IMR-90 (cell line): Measurements from ENCODE around the gene LRRC41. TPM values are rescaled to one million over a fixed set of nuclear protein-coding genes. Genes with fewer than 3 reads are reported as not detected.

Source experiments
- ATAC-seq: fragments of 200-7000 bp; cut with Tn5 transposase; 2 replicates; pipeline ENCODE4 v1.9.1; 2020; ENCODE audit warnings: low read depth, mild to moderate bottlenecking, moderate library complexity
- BruUV-seq: library from RNA; stranded (reverse); fragments of 400-500 nt; replicated peaks from 2 replicates; lab custom pipeline; 2021; lab: Mats Ljungman, UMichigan
- CTCF ChIA-PET: fragments of 300-600 bp; formaldehyde crosslinking; extraction: SDS; loops from one replicate; lab custom pipeline; 2021; ENCODE audit warnings: antibody characterized with exemption; lab: Yijun Ruan, JAX
- POLR2A ChIA-PET: fragments of 300-600 bp; sonication (Branson Sonifier 250); formaldehyde crosslinking; loops from one replicate; lab custom pipeline; 2022; ENCODE audit warnings: antibody characterized with exemption; ENCODE audit not compliant: unreplicated experiment; lab: Charles Lee
- DNase-seq: peaks from one replicate; pipeline ENCODE4 v3.0.0; 2013
- H2AFZ ChIP-seq: replicated peaks from 2 replicates; pipeline ENCODE3; 2013; ENCODE audit warnings: low read length, mild to moderate bottlenecking; ENCODE audit not compliant: poor library complexity
- H2AK5ac ChIP-seq: 2 replicates; pipeline ENCODE4 v1.6.1; 2013; ENCODE audit warnings: low read depth, low read length, inconsistent platforms
- H2AK9ac ChIP-seq: replicated peaks from 2 replicates; pipeline ENCODE3; 2013; ENCODE audit warnings: mild to moderate bottlenecking, low read depth, low read length, moderate library complexity; ENCODE audit not compliant: poor library complexity
- H2BK120ac ChIP-seq: 2 replicates; pipeline ENCODE4 v1.6.1; 2013; ENCODE audit warnings: low read depth, low read length, inconsistent platforms
- H2BK15ac ChIP-seq: 3 replicates; pipeline ENCODE4 v1.6.1; 2013; ENCODE audit warnings: low read depth, low read length, inconsistent platforms
- H2BK20ac ChIP-seq: 2 replicates; pipeline ENCODE4 v1.6.1; 2013; ENCODE audit warnings: low read depth, mild to moderate bottlenecking, inconsistent platforms, low read length, moderate library complexity
- H2BK5ac ChIP-seq: 2 replicates; pipeline ENCODE4 v1.6.1; 2013; ENCODE audit warnings: mild to moderate bottlenecking, low read depth, low read length, inconsistent platforms; ENCODE audit not compliant: poor library complexity, severe bottlenecking
- H3K14ac ChIP-seq: replicated peaks from 2 replicates; pipeline ENCODE4 v1.6.1; 2013; ENCODE audit warnings: low read depth, low read length, inconsistent platforms
- H3K18ac ChIP-seq: 2 replicates; pipeline ENCODE4 v1.6.1; 2013; ENCODE audit warnings: low read depth, low read length, control low read depth
- H3K23ac ChIP-seq: 2 replicates; pipeline ENCODE4 v1.6.1; 2013; ENCODE audit warnings: low read depth, low read length, inconsistent platforms
- H3K27ac ChIP-seq: 2 replicates; pipeline ENCODE4 v1.5.1; 2013; ENCODE audit warnings: mild to moderate bottlenecking, control low read depth, low read length; ENCODE audit not compliant: insufficient read depth
- H3K27me3 ChIP-seq: 2 replicates; pipeline ENCODE4 v1.6.1; 2013; ENCODE audit warnings: low read length; ENCODE audit not compliant: control insufficient read depth, insufficient read depth
- H3K36me3 ChIP-seq: 2 replicates; pipeline ENCODE4 v1.6.1; 2013; ENCODE audit warnings: low read length, mixed read lengths; ENCODE audit not compliant: control insufficient read depth, insufficient read depth
- H3K4ac ChIP-seq: 2 replicates; pipeline ENCODE4 v1.6.1; 2013; ENCODE audit warnings: low read depth, low read length, inconsistent platforms
- H3K4me1 ChIP-seq: 2 replicates; pipeline ENCODE4 v1.6.1; 2013; ENCODE audit warnings: low read length, mixed read lengths; ENCODE audit not compliant: control insufficient read depth, insufficient read depth
- H3K4me2 ChIP-seq: 2 replicates; pipeline ENCODE4 v1.6.1; 2013; ENCODE audit warnings: low read depth, mild to moderate bottlenecking, control low read depth, low read length, moderate library complexity
- H3K4me3 ChIP-seq: 2 replicates; pipeline ENCODE4 v1.5.1; 2013; ENCODE audit warnings: low read depth, mild to moderate bottlenecking, control low read depth, low read length, moderate library complexity; ENCODE audit not compliant: insufficient read depth
- H3K56ac ChIP-seq: 2 replicates; pipeline ENCODE4 v1.6.1; 2013; ENCODE audit warnings: low read length, inconsistent platforms; ENCODE audit not compliant: insufficient read depth; ENCODE audit errors: extremely low read depth
- H3K79me1 ChIP-seq, 2 experiments: 2 replicates each; pipeline ENCODE4 v1.6.1; 2013; ENCODE audit warnings: low read length in 2 of 2, inconsistent platforms in 1 of 2, low read depth in 1 of 2
- H3K9ac ChIP-seq: 2 replicates; pipeline ENCODE4 v1.6.1; 2013; ENCODE audit warnings: low read depth, low read length, control low read depth
- H3K9me1 ChIP-seq: 2 replicates; pipeline ENCODE4 v1.6.1; 2013; ENCODE audit warnings: low read length, inconsistent platforms; ENCODE audit not compliant: insufficient read depth
- H3K9me3 ChIP-seq: 2 replicates; pipeline ENCODE4 v1.6.1; 2013; ENCODE audit warnings: low read length; ENCODE audit not compliant: control insufficient read depth, insufficient read depth
- H4K20me1 ChIP-seq: 2 replicates; pipeline ENCODE4 v1.6.1; 2013; ENCODE audit warnings: low read length, inconsistent platforms; ENCODE audit not compliant: insufficient read depth
- H4K5ac ChIP-seq: 2 replicates; pipeline ENCODE4 v1.6.1; 2013; ENCODE audit warnings: mild to moderate bottlenecking, low read depth, low read length, control low read depth
- H4K8ac ChIP-seq, 2 experiments: 2 replicates each; pipeline ENCODE4 v1.6.1; 2013; ENCODE audit warnings: low read depth in 2 of 2, low read length in 2 of 2, control low read depth in 1 of 2, inconsistent platforms in 1 of 2
- H4K91ac ChIP-seq: 2 replicates; pipeline ENCODE4 v1.6.1; 2013; ENCODE audit warnings: low read depth, low read length, inconsistent platforms; ENCODE audit not compliant: insufficient read depth
- BHLHE40 ChIP-seq: fragments of 150-350 bp; IDR thresholded peaks from 2 replicates; pipeline ENCODE4 v1.6.1; 2016; ENCODE audit warnings: mild to moderate bottlenecking, low read depth, low read length
- NFE2L2 ChIP-seq: fragments of 150-350 bp; IDR thresholded peaks from 2 replicates; pipeline ENCODE4 v1.6.1; 2016; ENCODE audit warnings: low read depth, mild to moderate bottlenecking, low read length
- WGBS, 2 experiments: methylation state at CpG; one replicate each; pipeline versions ENCODE4 v1.1.5 to v1.1.7; 2013; ENCODE audit warnings: missing lambda C conversion rate in 2 of 2; ENCODE audit not compliant: insufficient read length in 1 of 2; ENCODE audit errors: extremely low coverage in 2 of 2; 5-methylcytosine and 5-hydroxymethylcytosine counted together
- dilution Hi-C: fragments of 300-500 bp; cut with HindIII; formaldehyde crosslinking; loops from one replicate; pipeline ENCODE4 v1.14.3; 2018; ENCODE audit warnings: low sequenced_read_pairs; ENCODE audit not compliant: unreplicated experiment
- in situ Hi-C: fragments of 300-500 bp; cut with MboI; formaldehyde crosslinking; loops from 3 replicates; pipeline ENCODE4 v1.14.3; 2019; ENCODE audit warnings: low sequenced_read_pairs, inconsistent platforms, mixed read lengths
- intact Hi-C: fragments of 100-400 bp; cut with micrococcal nuclease; formaldehyde crosslinking; loops from 2 replicates; pipeline ENCODE4 v1.10.0; 2022
- polyA plus RNA-seq, 3 experiments: library from polyadenylated mRNA; depleted of rRNA; stranded (reverse); fragments of >200 nt; gene quantifications; 2 replicates each; pipeline ENCODE4 v1.2.3, GENCODE V29; 2012; ENCODE audit warnings: low replicate concordance in 1 of 3
- total RNA-seq: library from RNA; depleted of rRNA; stranded (reverse); fragments of >200 nt; gene quantifications from 2 replicates; pipeline ENCODE4 v1.2.3, GENCODE V29; 2012
- TF ChIP-seq, protein P1 (sequence below): fragments of 150-350 bp; IDR thresholded peaks from 2 replicates; pipeline ENCODE4 v1.6.1; 2017; ENCODE audit warnings: mild to moderate bottlenecking, antibody characterized with exemption, low read length, low read depth

The LRRC41 gene
- total and polyA plus RNA-seq, 2 of the 4 experiments (the other 2 are of a cell fraction): 67.6 to 83.2 TPM

- no peak for ATAC-seq
- ChIA-PET CTCF (no interaction called here), POLR2A (no interaction called here)
- TF ChIP-seq, protein P1, sequence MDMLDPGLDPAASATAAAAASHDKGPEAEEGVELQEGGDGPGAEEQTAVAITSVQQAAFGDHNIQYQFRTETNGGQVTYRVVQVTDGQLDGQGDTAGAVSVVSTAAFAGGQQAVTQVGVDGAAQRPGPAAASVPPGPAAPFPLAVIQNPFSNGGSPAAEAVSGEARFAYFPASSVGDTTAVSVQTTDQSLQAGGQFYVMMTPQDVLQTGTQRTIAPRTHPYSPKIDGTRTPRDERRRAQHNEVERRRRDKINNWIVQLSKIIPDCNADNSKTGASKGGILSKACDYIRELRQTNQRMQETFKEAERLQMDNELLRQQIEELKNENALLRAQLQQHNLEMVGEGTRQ: no peak
- TF ChIP-seq NFE2L2 (no peak), BHLHE40 (no peak)
- Histone ChIP-seq H2AK9ac (no peak overlapping the region), H3K9me3 (no peaks in the 10 kb centered on the region), H3K9ac (no peak overlapping the region), H2BK15ac (no peak overlapping the region), H4K5ac (no peak overlapping the region), H3K79me1 (peaks cover 11 to 24% of the 10 kb centered on the region in 2 experiments; a peak in 3 of 4 replicates), H3K18ac (no peak overlapping the region), H3K9me1 (peaks cover 4% of the 10 kb centered on the region), H2AK5ac (no peak overlapping the region), H3K4me1 (no peaks in the 10 kb centered on the region), H2BK5ac (no peak overlapping the region), H2BK120ac (no peak overlapping the region), H3K4ac (no peak overlapping the region), H4K8ac (no peak overlapping the region), H3K36me3 (peaks cover 41% of the 10 kb centered on the region), H3K4me2 (no peak overlapping the region), H4K91ac (no peak overlapping the region), H4K20me1 (no peaks in the 10 kb centered on the region), H2AFZ (no peak overlapping the region), H3K23ac (no peak overlapping the region), H3K27me3 (no peaks in the 10 kb centered on the region), H3K14ac (no peak overlapping the region), H3K27ac (no peak overlapping the region), H2BK20ac (no peak overlapping the region), H3K4me3 (no peak overlapping the region), H3K56ac (no peak overlapping the region)
- intact Hi-C loops: no loop called here
- dilution Hi-C loops: no loop called here
- in situ Hi-C loops: no loop called here
- DNase-seq: peak; percentile 35
- BruUV-seq: TSS peak; percentile 80
- 89% methylated on average over 7 of the region's 12 CpGs; no CpG with 5 or more reads in 1 of the 2 experiments for WGBS, 2 experiments
Observed at GRCh38 chr1:46278807-46279206, 24.6 kb downstream of the LRRC41 start.
